Activated CD8-positive, alpha-beta T cell treated with anti-CD3 and anti-CD28 coated beads for 36 hours (primary cell): ENCODE results near the gene HNRNPL. TPM values are rescaled to one million over a fixed set of nuclear protein-coding genes. Genes with fewer than 3 reads are reported as not detected.
"Not testable (repeated sequence)": the region's sequence is repeated elsewhere in the genome, so short reads cannot be mapped to it uniquely, and the experiment has no call there.

Experiments
- ATAC-seq: fragments of 200-7000 bp; cut with Tn5 transposase; one replicate; pipeline ENCODE4 v1.10.0; 2021; ENCODE audit warnings: mild to moderate bottlenecking, moderate library complexity
- CTCF ChIA-PET: fragments of 350-600 bp; sonication (Branson Sonifier 250); formaldehyde crosslinking; loops from one replicate; lab custom pipeline; 2021; ENCODE audit warnings: antibody characterized with exemption; lab: Charles Lee
- POLR2A ChIA-PET: fragments of 350-600 bp; sonication (Branson Sonifier 250); formaldehyde crosslinking; loops from one replicate; lab custom pipeline; 2021; ENCODE audit warnings: antibody characterized with exemption; lab: Charles Lee
- DNase-seq: peaks from one replicate; pipeline ENCODE4 v3.0.0-alpha.2; 2020
- H3K27ac Mint-ChIP-seq: one replicate; pipeline ENCODE4 v1.8.0; 2021; ENCODE audit warnings: mild to moderate bottlenecking, mixed read lengths
- H3K27me3 Mint-ChIP-seq: one replicate; pipeline ENCODE4 v1.8.0; 2021; ENCODE audit warnings: mixed read lengths
- H3K36me3 Mint-ChIP-seq: one replicate; pipeline ENCODE4 v1.8.0; 2021; ENCODE audit warnings: low read depth, mixed read lengths
- H3K4me1 Mint-ChIP-seq: one replicate; pipeline ENCODE4 v1.8.0; 2021; ENCODE audit warnings: low read depth, mixed read lengths
- H3K4me3 Mint-ChIP-seq: one replicate; pipeline ENCODE4 v1.8.0; 2021; ENCODE audit warnings: mild to moderate bottlenecking, moderate library complexity, mixed read lengths
- H3K9me3 Mint-ChIP-seq: one replicate; pipeline ENCODE4 v1.8.0; 2021; ENCODE audit warnings: mixed read lengths
- CTCF ChIP-seq: fragments of 200-600 bp; IDR thresholded peaks from one replicate; pipeline ENCODE4 v1.8.0; 2022; ENCODE audit warnings: antibody characterized with exemption, mild to moderate bottlenecking
- intact Hi-C: fragments of 100-400 bp; cut with micrococcal nuclease; formaldehyde crosslinking; loops from one replicate; pipeline ENCODE4 v1.10.0; 2022
- total RNA-seq, 2 experiments: library from RNA; stranded (reverse); gene quantifications; one replicate each; pipeline ENCODE4 v1.2.3, GENCODE V29; 2021

The HNRNPL gene
- total RNA-seq, 2 experiments from 2014 or later, result 747 to 761 TPM

- Mint-ChIP-seq H3K36me3 (peaks cover 9% of the 10 kb centered on the region), H3K27me3 (no peaks in the 10 kb centered on the region), H3K9me3 (no peaks in the 10 kb centered on the region), H3K27ac (peak overlapping the region; percentile 98), H3K4me3 (peak overlapping the region; percentile 95), H3K4me1 (peaks cover 31% of the 10 kb centered on the region)
- intact Hi-C loops, result no loop called here
- ChIA-PET CTCF (interaction anchor here (1.0 to 6.0 kb wide), 8 partner anchors 9 to 476 kb away, joined by 3 to 61 read pairs (median 9); partner anchors contain the start of genes ECH1, FAM98C, MRPS12 and SARS2), POLR2A (interaction anchor here (0.6 to 3.5 kb wide), 15 partner anchors 9 to 210 kb away, joined by 3 to 21 read pairs (median 3); partner anchors contain the start of gene HNRNPL)
- ATAC-seq (peak; percentile 47), DNase-seq (peak; percentile 25)
- no peak for TF ChIP-seq CTCF
Observed at GRCh38 chr19:38878575-38879399, 29.0 kb upstream of the HNRNPL start.

DNA sequence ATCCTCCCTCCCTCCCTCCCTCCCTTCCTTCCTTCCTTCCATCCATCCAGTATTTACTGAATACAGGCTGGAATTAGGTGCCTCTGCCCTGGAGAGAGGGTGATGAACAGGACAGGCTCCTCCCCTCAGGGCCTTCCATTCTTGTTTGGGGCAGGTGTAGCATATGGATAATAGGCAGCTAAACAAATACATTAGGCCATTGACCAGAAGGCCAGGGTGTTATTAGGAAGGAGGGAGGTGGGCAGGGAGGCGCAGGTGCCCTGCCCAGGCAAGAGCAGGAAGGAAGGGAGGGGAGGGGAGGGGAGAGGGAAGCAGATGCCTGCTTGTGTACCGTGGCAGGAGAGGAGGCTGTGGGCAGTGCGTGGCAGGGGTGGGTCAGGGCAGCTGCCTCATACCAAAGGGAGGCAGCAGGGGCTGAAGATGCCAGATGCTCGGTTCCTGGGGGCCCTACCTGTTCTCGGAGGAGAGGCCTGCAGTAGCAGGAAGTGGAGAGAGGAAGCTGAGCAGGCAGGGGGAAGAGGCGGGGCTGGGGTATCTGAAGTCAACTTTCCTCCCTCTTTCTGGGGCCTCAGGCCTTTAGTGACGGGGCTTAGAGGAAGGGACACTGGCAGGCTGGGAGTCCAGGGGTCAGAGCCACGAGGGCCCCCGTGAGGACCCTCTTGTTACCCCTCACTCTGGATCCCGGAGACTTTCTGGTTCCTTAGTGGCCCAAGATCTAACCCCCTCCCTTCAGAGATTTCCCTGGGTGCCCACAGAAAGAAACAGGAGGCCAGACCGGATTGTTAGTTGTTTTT lies 28.2 kb upstream of the HNRNPL start, which contains the start of gene RINL:
TSS of gene RINL (minus strand) at position 495 of the 794 bp plus-strand sequence. CDS start 1,533 bp downstream, outside the sequence.
- DNase-seq (peak; percentile 86), ATAC-seq (peak; percentile 93)
- Mint-ChIP-seq H3K9me3 (no peaks in the 10 kb centered on the region), H3K4me3 (peak within 1 kb of the TSS; percentile 95), H3K27ac (peak within 1 kb of the TSS; percentile 98), H3K27me3 (no peaks in the 10 kb centered on the region), H3K4me1 (peaks cover 34% of the 10 kb centered on the region), H3K36me3 (peaks cover 13% of the 10 kb centered on the region)
- CTCF ChIA-PET, result interaction anchor here (1.2 to 6.0 kb wide), 7 partner anchors 9 to 475 kb away, joined by 3 to 61 read pairs (median 11); partner anchors contain the start of genes ECH1, FAM98C, MRPS12 and SARS2
- TF ChIP-seq CTCF, result no peak
- intact Hi-C loops, result no loop called here
- POLR2A ChIA-PET, result interaction anchor here (0.6 to 3.5 kb wide), 18 partner anchors 9 to 261 kb away, joined by 3 to 21 read pairs (median 3); partner anchors contain the start of genes ACTN4 and HNRNPL

- POLR2A ChIA-PET, result interaction anchor here (0.6 to 3.5 kb wide), 3 partner anchors 24 to 258 kb away, joined by 3 to 21 read pairs (median 4); partner anchors contain the start of gene MAP4K1
Observed at GRCh38 chr19:38875656-38876395, 26.0 kb upstream of the HNRNPL start.

DNA sequence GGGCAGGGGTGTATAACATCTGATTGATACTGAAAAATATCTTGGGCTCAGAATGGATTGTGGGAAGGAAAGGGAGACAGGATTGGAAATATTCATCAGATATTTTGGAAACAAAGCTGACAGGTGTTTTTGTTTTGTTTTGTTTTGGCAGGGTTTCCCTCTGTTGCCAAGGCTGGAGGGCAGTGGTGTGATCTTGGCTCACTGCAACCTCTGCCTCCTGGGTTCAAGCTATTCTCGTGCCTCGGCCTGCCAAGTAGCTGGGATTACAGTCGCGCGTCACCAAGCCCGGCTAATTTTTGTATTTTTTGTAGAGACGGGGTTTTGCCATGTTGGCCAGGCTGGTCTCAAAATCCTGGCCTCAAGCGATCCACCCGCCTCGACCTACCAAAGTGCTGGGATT lies 23.6 kb upstream of the HNRNPL start:
- H3K9me3 Mint-ChIP-seq, H3K4me3 Mint-ChIP-seq, intact Hi-C loops, ATAC-seq, H3K27me3 Mint-ChIP-seq, DNase-seq: not testable (repeated sequence)
- POLR2A ChIA-PET, result interaction anchor here (0.7 kb wide), 1 partner anchor 24 kb away, joined by 4 read pairs; the partner anchor contains the start of gene HNRNPL
- Mint-ChIP-seq H3K4me1 (peaks cover 43% of the 10 kb centered on the region), H3K27ac (peak overlapping the region; percentile 16), H3K36me3 (peaks cover 44% of the 10 kb centered on the region)
- CTCF ChIA-PET, result interaction anchor here (1.8 kb wide), 1 partner anchor 14 kb away, joined by 7 read pairs; no protein-coding TSS in a partner anchor

More at GRCh38 chr19:38875656-38876395, 26.0 kb upstream of the HNRNPL start:
- Mint-ChIP-seq H3K9me3 (no peaks in the 10 kb centered on the region), H3K4me3 (no peak overlapping the region), H3K4me1 (peaks cover 34% of the 10 kb centered on the region), H3K27ac (peak overlapping the region; percentile 98), H3K27me3 (no peaks in the 10 kb centered on the region), H3K36me3 (peaks cover 23% of the 10 kb centered on the region)
- CTCF ChIA-PET, result interaction anchor here (1.0 to 6.0 kb wide), 4 partner anchors 10 to 54 kb away, joined by 3 to 61 read pairs (median 10); partner anchors contain the start of genes MRPS12 and SARS2
- TF ChIP-seq CTCF, result no peak
- DNase-seq, result peak; percentile 33
- intact Hi-C loops, result no loop called here
- no peak for ATAC-seq
